Ectodermal cell (in vitro differentiated cells): ENCODE results near the gene TAF6.
A peak's percentile ranks its signal among the peaks of the same experiment; 100 is the strongest.

Experiments used
- H3K27ac ChIP-seq: 2 replicates; pipeline ENCODE4 v1.7.0; 2013; ENCODE audit warnings: mild to moderate bottlenecking, low read depth, low read length; ENCODE audit not compliant: insufficient read depth, poor library complexity, severe bottlenecking
- H3K27me3 ChIP-seq: 2 replicates; pipeline ENCODE4 v1.7.0; 2013; ENCODE audit warnings: mild to moderate bottlenecking, low read length; ENCODE audit not compliant: insufficient read depth, control insufficient read depth, poor library complexity, severe bottlenecking
- H3K36me3 ChIP-seq: one replicate; pipeline ENCODE4 v1.7.0; 2013; ENCODE audit warnings: low read length; ENCODE audit not compliant: control insufficient read depth, insufficient read depth
- H3K4me1 ChIP-seq: one replicate; pipeline ENCODE4 v1.7.0; 2013; ENCODE audit warnings: low read length; ENCODE audit not compliant: control insufficient read depth, insufficient read depth
- H3K4me3 ChIP-seq: 2 replicates; pipeline ENCODE4 v1.7.0; 2013; ENCODE audit warnings: low read depth, low read length, control low read depth; ENCODE audit not compliant: insufficient read depth
- H3K9me3 ChIP-seq: 2 replicates; pipeline ENCODE4 v1.7.0; 2013; ENCODE audit warnings: mild to moderate bottlenecking, low read length, moderate library complexity; ENCODE audit not compliant: control insufficient read depth
- WGBS, 2 experiments: methylation state at CpG; one replicate each; pipeline ENCODE4 v1.1.7; 2013; ENCODE audit warnings: missing lambda C conversion rate in 2 of 2; 5-methylcytosine and 5-hydroxymethylcytosine counted together

TAF6 gene

DNA sequence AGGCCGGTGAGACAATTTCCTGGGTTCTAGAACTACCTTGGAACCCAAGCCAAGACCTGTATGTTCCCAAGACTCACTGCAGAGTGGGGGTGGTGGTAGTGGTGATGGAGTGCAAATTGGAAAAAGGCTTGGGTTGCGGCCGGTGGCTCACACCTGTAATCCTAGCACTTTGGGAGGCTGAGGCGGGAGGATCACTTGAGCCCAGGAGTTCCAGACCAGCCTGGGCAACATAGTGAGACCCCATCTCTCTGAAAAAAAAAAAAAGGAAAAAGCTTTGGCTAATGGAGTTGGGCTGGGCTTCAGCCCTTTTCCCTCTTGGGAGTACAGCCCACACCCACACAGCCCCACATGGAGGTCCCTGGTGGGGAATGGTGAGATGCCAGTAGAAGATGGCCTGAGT is 13.6 kb downstream of the TAF6 start:
- Histone ChIP-seq H3K9me3 (no peaks in the 10 kb centered on the region), H3K27ac (no peak overlapping the region), H3K27me3 (no peaks in the 10 kb centered on the region), H3K4me3 (no peak overlapping the region), H3K4me1 (no peaks in the 10 kb centered on the region), H3K36me3 (peaks cover 42% of the 10 kb centered on the region)
- 97% methylated on average over 4 of the region's 4 CpGs for WGBS, 2 experiments

DNA sequence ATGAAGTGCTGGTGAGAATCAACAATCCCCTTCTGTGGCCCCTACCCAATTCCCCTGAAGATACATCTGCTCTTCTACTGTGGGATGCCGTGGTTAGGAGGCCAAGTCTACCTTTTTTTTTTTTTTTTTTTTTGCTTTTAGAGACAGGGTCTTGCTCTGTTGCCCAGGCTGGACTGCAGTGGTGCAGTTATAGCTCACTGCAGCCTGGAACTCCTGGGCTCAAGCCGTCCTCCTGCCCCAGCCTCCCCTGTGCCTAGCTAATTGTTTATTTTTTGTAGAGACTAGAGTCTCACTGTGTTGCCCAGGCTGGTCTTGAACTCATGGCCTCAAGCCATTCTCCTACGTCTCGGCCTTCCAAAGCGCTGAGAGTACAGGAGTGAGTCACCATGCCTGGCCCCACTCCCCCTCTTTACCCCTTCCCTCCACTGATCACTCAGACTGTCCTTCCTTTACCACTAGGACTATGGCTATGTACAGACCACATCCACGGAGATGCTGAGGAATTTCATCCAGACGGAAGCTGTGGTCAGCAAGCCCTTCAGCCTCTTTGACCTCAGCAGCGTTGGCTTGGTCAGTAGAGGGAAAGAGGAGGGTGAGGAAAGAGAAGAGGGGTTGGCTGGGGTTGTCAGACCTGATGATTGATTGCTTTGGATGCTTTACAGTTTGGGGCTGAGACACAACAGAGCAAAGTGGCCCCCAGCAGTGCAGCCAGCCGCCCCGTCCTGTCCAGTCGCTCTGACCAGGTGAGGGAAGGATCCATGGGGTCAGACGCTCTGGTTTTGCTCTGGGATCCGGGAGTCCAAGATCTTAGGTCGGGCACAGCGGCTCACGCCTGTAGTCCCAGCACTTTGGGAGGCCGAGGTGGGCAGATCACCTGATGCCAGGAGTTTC is 16.0 kb downstream of the TAF6 start:
- Histone ChIP-seq H3K4me3 (peak overlapping the region; percentile 100), H3K4me1 (peaks cover 16% of the 10 kb centered on the region), H3K9me3 (no peaks in the 10 kb centered on the region), H3K27ac (no peak overlapping the region), H3K36me3 (peaks cover 44% of the 10 kb centered on the region), H3K27me3 (no peaks in the 10 kb centered on the region)
- 86 to 91% methylated on average over 17 of the region's 17 CpGs for WGBS, 2 experiments

DNA sequence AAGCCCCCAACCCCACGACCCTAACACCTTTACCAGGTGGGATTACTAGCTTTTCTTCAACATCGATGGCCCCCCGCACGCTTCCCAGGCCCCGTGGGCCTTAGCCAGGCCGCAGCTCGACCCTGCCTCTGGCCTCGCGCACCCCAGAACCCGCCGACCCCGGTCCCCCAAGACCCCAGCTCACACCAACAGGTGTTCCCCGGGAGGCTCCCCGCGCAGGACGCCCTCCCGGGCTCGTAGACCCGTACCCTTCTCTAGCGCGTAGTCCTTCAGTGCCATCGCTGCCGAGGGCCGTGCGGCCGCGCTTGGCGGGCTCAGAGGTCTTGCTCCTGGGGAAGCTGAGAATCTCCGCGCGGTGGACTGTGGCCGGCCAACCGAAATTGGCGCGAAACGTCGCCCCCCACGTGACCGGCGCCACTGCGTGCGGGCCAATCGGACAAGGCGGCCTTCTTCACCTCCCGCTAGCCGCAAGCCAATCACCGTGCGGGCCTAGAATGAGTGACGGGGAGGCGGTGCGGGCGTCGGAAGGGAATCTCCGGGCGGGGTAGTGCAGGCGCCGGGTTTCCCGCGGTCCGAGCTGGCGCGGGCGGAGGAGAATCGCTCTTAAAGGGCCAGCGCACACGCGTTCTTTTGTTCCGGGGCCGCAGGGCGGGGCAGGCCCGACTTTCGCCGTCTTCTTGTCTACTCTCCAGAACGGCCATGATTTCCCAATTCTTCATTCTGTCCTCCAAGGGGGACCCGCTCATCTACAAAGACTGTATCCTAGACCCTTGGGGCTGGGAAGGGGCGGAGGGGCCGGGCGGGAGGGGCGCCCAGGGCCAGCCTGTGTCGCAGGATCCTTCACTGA is 17.9 kb downstream of the TAF6 start, which contains the start of the genes AP4M1 and MCM7:
TSS of gene AP4M1 (plus strand) at position 628 of the 847 bp plus-strand sequence. CDS start at position 700, 72 bp downstream.
TSS of gene MCM7 (minus strand) at position 382 of the 847 bp plus-strand sequence. CDS start at position 279, 103 bp downstream.
- H3K27me3 ChIP-seq = no peaks in the 10 kb centered on the region
- 0% methylated on average over 80 of the region's 80 CpGs for WGBS, 2 experiments
- no peaks in the 10 kb centered on the region for H3K9me3 ChIP-seq
- H3K4me1 ChIP-seq = peaks cover 16% of the 10 kb centered on the region
- H3K27ac ChIP-seq = peak within 1 kb of the TSS; percentile 99
- peak within 1 kb of the TSS; percentile 100 for H3K4me3 ChIP-seq
- H3K36me3 ChIP-seq = peaks cover 49% of the 10 kb centered on the region

DNA sequence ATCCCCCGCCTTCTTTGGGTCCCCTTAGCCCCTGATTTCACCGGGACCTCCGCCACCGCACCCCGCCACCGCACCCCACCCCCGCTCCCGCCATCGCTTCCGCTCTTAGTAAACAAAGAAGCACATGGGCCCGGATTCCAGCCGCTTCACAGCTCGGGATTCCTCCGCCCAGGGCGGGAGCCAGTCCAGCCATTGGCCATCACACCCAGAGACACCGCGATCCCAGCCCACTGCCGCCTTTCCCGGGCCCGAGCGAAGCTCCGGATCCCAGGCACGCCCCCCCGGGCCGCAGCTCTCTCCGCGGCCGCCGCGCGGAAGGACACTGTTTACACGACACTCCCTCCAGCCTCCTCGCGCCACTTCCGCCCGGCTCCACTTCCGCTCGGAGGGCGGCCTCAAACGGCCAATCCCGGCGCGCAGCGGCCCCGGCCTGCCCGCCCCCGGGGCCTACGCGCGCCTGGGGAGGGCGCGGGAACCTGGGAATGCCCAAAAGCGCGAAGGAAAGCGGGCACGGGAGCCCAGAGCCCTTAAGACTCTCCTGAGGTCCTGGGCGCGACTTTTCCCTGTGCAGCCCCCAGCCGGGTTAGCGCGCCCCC is 18.6 kb downstream of the TAF6 start:
- Histone ChIP-seq H3K4me3 (peak overlapping the region; percentile 100), H3K27ac (peak overlapping the region; percentile 99), H3K9me3 (no peaks in the 10 kb centered on the region), H3K4me1 (peaks cover 16% of the 10 kb centered on the region), H3K27me3 (no peaks in the 10 kb centered on the region), H3K36me3 (peaks cover 52% of the 10 kb centered on the region)
- 0% methylated on average over 61 of the region's 61 CpGs for WGBS, 2 experiments

DNA sequence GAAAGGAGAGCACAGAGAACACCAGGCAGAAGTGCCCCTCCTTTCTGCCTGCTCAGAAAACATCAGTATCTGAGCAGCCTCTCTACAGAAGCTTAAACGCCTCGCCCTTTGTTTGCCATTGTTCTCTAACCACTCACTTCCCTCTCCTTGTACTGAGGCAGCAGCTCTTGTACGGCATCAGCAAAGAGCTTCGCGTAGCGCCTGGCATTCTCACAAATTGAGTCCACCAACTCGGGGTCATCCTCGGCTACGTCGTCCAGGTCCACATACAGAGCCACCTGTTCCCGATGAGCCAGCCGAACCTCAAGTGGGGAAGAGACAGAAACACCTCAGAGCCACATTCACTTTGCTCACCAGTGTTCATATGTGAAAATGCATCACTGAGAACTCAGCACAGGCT is 19.7 kb downstream of the TAF6 start:
- no peaks in the 10 kb centered on the region for H3K9me3 ChIP-seq
- 88 to 91% methylated on average over 12 of the region's 12 CpGs for WGBS, 2 experiments

DNA sequence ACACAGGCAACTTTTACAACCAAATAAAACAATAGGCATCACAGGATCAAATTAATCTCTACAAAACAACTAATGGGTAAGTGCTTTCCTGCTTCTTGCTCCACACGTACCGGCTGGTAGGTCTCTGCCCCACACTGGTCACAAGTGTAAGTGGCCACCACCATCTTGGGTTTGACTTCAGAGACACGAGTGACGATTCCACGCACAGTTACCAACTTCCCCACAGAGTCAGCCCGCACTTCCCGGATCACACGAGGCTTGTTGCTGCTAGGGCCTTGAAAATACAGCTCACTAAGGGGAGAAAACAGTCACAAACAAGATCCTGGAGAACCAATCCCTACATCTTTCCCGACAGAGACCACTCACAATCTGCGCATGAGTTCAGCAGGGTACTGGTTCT is 20.2 kb downstream of the TAF6 start:
- H3K27ac ChIP-seq = peak overlapping the region; percentile 47
- peaks cover 59% of the 10 kb centered on the region for H3K36me3 ChIP-seq
- peak overlapping the region; percentile 100 for H3K4me3 ChIP-seq
- H3K4me1 ChIP-seq = peaks cover 16% of the 10 kb centered on the region
- WGBS, 2 experiments = 95 to 97% methylated on average over 10 of the region's 10 CpGs
- H3K9me3 ChIP-seq = no peaks in the 10 kb centered on the region
- H3K27me3 ChIP-seq = no peaks in the 10 kb centered on the region

More for the DNA sequence above, 19.7 kb downstream of the TAF6 start:
- Histone ChIP-seq H3K27ac (peak overlapping the region; percentile 99), H3K27me3 (no peaks in the 10 kb centered on the region), H3K4me1 (peaks cover 16% of the 10 kb centered on the region), H3K36me3 (peaks cover 54% of the 10 kb centered on the region), H3K4me3 (peak overlapping the region; percentile 100)

DNA sequence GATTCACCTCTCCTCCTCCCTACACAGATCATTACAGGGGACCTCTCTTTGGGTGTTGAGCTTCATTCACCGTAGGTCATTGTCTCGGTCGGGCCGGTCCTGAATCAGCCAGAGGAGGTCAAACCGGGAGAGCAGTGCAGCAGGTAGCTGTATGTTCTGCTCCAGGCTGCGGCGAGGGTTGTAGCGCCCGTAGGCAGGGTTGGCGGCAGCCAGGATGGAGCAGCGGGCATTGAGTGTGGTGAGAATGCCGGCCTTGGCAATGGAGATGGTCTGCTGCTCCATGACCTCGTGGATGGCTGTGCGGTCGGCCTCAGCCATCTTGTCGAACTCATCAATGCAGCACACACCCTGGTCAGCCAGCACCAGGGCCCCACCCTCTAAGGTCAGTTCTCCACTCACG is 23.5 kb downstream of the TAF6 start:
- Histone ChIP-seq H3K4me3 (no peak overlapping the region), H3K27ac (peak overlapping the region; percentile 20), H3K4me1 (peaks cover 16% of the 10 kb centered on the region), H3K36me3 (peaks cover 83% of the 10 kb centered on the region), H3K27me3 (no peaks in the 10 kb centered on the region), H3K9me3 (no peaks in the 10 kb centered on the region)
- WGBS, 2 experiments = 96% methylated on average over 17 of the region's 17 CpGs

DNA sequence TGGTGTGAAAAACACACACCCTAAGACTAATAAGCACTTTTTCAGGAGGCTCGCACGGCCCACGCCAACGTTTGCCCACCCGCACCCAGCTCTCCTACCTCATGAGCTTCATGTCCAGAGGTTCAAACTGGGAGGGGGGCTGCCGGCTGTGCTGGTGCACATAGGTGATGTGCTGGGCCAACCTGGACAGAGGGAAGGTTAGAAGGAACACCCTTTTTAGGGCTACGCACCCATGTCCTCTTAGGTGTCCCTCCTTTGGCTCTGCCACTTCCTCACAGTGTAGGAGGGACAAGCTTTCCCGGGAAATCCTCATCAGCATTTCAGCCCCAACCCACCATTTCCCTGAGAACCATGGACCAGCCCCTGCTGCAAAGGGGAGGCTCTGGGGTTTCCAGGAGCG is 23.9 kb downstream of the TAF6 start:
- H3K27ac ChIP-seq = peak overlapping the region; percentile 20
- peaks cover 83% of the 10 kb centered on the region for H3K36me3 ChIP-seq
- H3K4me1 ChIP-seq = peaks cover 16% of the 10 kb centered on the region
- no peaks in the 10 kb centered on the region for H3K27me3 ChIP-seq
- H3K9me3 ChIP-seq = no peaks in the 10 kb centered on the region
- 95 to 96% methylated on average over 9 of the region's 9 CpGs for WGBS, 2 experiments
- no peak overlapping the region for H3K4me3 ChIP-seq

DNA sequence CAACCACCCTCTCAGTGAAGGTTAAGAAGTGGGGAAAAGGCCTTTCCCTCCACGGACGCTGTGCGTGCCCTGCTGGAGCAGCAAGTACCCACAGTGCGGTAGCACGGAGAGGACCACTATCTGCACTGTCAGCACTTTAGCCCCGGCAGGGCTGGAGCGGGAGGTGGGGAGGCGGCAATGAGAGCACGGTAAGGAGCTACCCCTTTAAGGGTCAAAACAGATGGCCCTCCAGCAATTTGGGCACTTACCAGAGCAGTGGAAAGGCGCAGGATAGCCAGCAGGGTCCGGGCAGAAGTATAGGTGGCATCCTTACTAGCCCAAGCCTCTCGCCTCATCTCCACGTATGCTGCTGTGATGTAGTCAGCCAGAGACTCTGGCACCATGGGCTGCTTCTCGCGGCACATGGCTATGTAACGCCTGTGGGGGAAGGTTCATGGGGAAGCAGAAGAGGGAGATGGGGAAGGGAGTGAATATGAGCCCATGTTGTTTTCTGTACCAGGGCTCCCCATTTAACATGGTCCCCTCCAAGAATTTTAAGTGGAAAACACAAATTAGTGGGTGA is 25.2 kb downstream of the TAF6 start:
- Histone ChIP-seq H3K27me3 (no peaks in the 10 kb centered on the region), H3K4me3 (no peak overlapping the region), H3K27ac (peak overlapping the region; percentile 13), H3K9me3 (no peaks in the 10 kb centered on the region), H3K4me1 (peaks cover 12% of the 10 kb centered on the region), H3K36me3 (peaks cover 74% of the 10 kb centered on the region)
- 94 to 97% methylated on average over 16 of the region's 16 CpGs for WGBS, 2 experiments
